ENCODE measurements around the gene TXNDC16.

The TXNDC16 gene

DNA sequence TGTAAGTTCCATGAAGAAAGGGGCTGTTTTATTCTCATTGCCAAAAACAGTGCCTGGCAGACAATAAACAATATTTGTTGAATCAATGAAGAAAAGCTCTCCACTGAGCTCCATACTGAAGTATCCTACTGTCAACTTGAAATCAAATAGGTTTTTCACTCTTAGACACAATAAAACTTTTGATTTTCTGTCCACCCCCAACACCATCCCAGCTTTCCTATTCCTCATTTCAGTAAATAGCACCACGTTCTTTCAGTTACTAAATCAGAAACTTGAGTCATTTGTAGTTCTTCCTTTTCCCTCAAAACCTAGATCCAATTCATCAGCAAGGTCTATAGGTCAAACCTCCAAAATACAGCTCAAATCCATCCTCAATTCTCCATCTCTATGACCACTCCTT, 124.8 kb downstream of the TXNDC16 start:
- POLR2A ChIA-PET: no interaction called here
- CTCF ChIA-PET: interaction anchor here (0.8 to 1.6 kb wide), 5 partner anchors 9 to 28 kb away, joined by 3 to 5 read pairs (median 4); no protein-coding TSS in a partner anchor
- TF ChIP-seq CTCF (IDR thresholded peaks at IDR 0.05; ENCODE audit: control extremely low read depth, extremely low read depth, low read depth, missing control alignments): no peak
- DNase-seq (ENCODE audit: extremely low spot score): no peak

DNA sequence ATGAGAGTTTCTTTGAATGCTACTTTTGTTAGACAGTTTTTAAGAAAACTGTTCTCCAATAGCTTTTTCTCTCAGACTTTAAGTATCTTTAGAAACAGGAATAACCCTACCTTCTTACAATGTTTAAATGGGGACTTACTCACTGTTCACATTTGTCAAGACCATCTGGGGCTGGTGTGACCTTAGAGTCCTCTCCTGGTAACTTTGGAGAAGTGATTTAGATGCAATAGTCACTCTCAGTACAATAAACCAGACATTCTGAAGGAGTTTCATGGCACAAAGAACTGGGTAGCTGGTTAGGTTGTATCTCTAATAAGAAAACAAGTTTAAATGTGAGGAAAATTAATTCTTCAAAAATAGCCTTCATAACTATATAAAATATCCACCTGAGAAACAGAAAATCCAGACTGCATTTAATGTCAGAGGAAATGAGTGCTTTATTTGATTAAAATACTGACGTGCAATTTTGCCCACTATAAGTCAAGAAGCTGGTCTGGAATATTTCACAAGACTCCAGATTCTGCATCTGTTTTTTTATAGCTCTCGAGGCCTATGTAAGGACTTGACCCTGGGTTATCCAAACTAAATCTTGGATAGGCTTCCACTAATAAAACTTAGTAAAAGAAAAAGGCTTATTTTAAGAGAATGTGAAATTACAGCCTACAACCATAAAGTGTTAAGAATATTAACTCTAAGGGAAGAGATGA, 129.5 kb downstream of the TXNDC16 start:
- TF ChIP-seq CTCF (IDR thresholded peaks at IDR 0.05; ENCODE audit: control extremely low read depth, extremely low read depth, low read depth, missing control alignments): no peak
- ChIA-PET CTCF (interaction anchor here (1.3 to 2.4 kb wide), 2 partner anchors 8 to 123 kb away, joined by 3 to 6 read pairs; no protein-coding TSS in a partner anchor), POLR2A (no interaction called here)
- DNase-seq (ENCODE audit: extremely low spot score): no peak

- CTCF ChIA-PET: no interaction called here
- TF ChIP-seq CTCF (IDR thresholded peaks at IDR 0.05; ENCODE audit: control extremely low read depth, extremely low read depth, low read depth, missing control alignments): no peak
- DNase-seq (ENCODE audit: extremely low spot score): no peak
- POLR2A ChIA-PET: no interaction called here
Observed at GRCh38 chr14:52417139-52417538, 135.2 kb downstream of the TXNDC16 start.

- no peak for TF ChIP-seq CTCF (IDR thresholded peaks at IDR 0.05; ENCODE audit: control extremely low read depth, extremely low read depth, low read depth, missing control alignments)
- DNase-seq (ENCODE audit: extremely low spot score): peak; percentile 16
- POLR2A ChIA-PET: no interaction called here
- CTCF ChIA-PET: interaction anchor here (1.5 to 1.9 kb wide), 2 partner anchors 9 to 14 kb away, joined by 5 to 6 read pairs; no protein-coding TSS in a partner anchor
Observed at GRCh38 chr14:52413729-52414408, 138.4 kb downstream of the TXNDC16 start.

DNA sequence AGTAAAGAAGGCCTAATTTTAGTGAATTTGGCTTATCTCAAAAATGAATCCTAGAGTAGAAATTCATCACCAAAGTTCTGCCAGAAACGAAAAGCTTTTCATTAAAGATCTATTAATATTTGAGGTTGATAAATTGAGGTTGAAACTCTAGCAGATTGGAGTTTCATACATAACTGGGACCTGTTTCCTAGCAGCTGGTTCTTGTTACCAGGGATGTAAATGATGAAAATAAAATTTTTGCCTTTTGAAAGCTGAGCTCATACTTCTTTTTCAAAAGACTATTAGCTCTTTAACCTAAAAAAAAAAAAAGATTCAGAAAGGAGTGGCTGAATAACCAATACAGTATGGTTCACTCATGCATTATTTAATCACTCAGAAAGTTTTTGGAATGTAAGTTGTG, 139.9 kb downstream of the TXNDC16 start:
- POLR2A ChIA-PET: no interaction called here
- no peak for TF ChIP-seq CTCF (IDR thresholded peaks at IDR 0.05; ENCODE audit: control extremely low read depth, extremely low read depth, low read depth, missing control alignments)
- CTCF ChIA-PET: interaction anchor here (1.2 to 1.9 kb wide), 4 partner anchors 9 to 35 kb away, joined by 3 to 5 read pairs (median 4); no protein-coding TSS in a partner anchor
- no peak for DNase-seq (ENCODE audit: extremely low spot score)

DNA sequence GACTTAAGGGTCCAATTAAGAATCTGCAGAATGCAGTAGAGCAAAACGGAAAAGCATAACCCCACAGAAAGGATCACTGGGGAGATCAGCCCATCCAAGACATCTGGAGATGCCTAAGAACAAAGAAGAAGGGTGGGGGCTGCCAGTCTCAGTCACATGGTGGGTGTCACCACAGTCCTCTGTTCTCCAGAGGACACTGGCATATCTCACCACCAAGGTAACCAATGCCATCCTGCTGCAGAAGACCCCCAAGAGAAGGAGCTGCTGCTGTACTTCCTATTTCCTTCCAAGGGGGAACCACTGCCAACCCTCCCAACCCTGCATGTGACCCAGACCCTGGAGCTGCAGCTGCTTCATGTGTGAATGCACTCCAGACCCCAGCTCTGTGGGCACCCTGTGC, 147.0 kb downstream of the TXNDC16 start:
- TF ChIP-seq CTCF (IDR thresholded peaks at IDR 0.05; ENCODE audit: control extremely low read depth, extremely low read depth, low read depth, missing control alignments): no peak
- POLR2A ChIA-PET: no interaction called here
- CTCF ChIA-PET: interaction anchor here (0.9 to 1.3 kb wide), 2 partner anchors 22 to 37 kb away, joined by 3 to 4 read pairs; no protein-coding TSS in a partner anchor

More for the DNA sequence above, 147.0 kb downstream of the TXNDC16 start:
- DNase-seq (ENCODE audit: extremely low spot score): no peak
